GM23338 (cell line): Measurements from ENCODE around the gene SLC9A3.

Source experiments
- CREB1 ChIP-seq: fragments of 250-450 bp; sonication (Bioruptor Pico); IDR thresholded peaks from 2 replicates; pipeline ENCODE4 v1.5.0; 2020; ENCODE audit warnings: low read depth, mild to moderate bottlenecking, moderate library complexity
- ZNF114 ChIP-seq: fragments of 250-450 bp; sonication (Bioruptor Pico); IDR thresholded peaks from 2 replicates; pipeline ENCODE4 v1.5.0; 2020; ENCODE audit warnings: mild to moderate bottlenecking, moderate library complexity
- TF ChIP-seq, protein P1 (sequence below), 2 experiments: fragments of 200-600 bp in 1 of 2; sonication (generic) in 1 of 2; conservative IDR thresholded peaks; 2 replicates each; pipeline versions ENCODE4 v1.5.1 to v1.6.1; 2016 to 2017; ENCODE audit warnings: antibody characterized with exemption in 2 of 2, low read depth in 2 of 2, mild to moderate bottlenecking in 2 of 2, moderate library complexity in 1 of 2

DNA sequence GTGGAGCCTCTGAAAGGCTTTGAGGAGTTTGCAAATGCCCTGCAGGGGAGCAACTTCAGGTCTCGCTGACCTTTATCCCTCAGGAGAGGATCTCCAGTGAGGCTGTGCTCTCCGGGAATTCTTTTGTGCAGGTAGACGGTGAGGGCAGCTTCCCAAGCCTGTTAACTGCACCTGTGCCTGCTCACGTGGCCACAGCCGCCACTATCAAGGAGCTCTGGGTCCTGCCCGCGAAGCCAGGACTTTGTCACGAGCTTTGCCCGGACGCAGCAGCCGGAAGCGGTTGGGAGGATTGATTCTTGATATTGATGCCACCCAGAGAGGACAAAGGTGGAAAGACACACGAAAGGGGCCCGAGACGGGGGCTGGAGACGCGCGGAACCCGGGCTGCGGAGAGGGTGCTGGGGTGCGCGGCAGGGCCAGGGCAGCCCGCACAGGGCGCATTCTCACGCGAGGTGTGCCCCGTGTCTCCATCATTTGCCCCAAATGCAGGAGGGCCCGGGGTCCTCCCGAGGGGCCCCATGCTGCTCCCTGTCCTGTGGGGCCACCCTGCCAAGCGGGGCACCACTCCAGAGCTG is 18.2 kb downstream of the SLC9A3 start:
- TF ChIP-seq, protein P1, sequence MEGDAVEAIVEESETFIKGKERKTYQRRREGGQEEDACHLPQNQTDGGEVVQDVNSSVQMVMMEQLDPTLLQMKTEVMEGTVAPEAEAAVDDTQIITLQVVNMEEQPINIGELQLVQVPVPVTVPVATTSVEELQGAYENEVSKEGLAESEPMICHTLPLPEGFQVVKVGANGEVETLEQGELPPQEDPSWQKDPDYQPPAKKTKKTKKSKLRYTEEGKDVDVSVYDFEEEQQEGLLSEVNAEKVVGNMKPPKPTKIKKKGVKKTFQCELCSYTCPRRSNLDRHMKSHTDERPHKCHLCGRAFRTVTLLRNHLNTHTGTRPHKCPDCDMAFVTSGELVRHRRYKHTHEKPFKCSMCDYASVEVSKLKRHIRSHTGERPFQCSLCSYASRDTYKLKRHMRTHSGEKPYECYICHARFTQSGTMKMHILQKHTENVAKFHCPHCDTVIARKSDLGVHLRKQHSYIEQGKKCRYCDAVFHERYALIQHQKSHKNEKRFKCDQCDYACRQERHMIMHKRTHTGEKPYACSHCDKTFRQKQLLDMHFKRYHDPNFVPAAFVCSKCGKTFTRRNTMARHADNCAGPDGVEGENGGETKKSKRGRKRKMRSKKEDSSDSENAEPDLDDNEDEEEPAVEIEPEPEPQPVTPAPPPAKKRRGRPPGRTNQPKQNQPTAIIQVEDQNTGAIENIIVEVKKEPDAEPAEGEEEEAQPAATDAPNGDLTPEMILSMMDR (conservative IDR thresholded peaks at IDR 0.05; ENCODE audit: low read depth in 2 of 2), result no peak
- TF ChIP-seq CREB1 (CRISPR knock-in tag) (no peak), ZNF114 (no peak)
